Superior temporal gyrus (tissue), 1 donor: ENCODE measurements around the gene CCNT1.
A peak's percentile ranks its signal among the peaks of the same experiment; 100 is the strongest.
"Not testable (repeated sequence)": the region's sequence is repeated elsewhere in the genome, so short reads cannot be mapped to it uniquely, and the experiment has no call there.

Source experiments
- DNase-seq: peaks from one replicate; pipeline ENCODE4 v3.0.0-alpha.2; 2016; ENCODE audit errors: extremely low spot score

CCNT1 gene

GRCh38 chr12:48716493-48717251 lies at the start of gene CCNT1:
Gene CCNT1 (minus strand): TSS chr12:48716707. CDS start chr12:48716675, 32 bp downstream.
- peak; percentile 99 for DNase-seq

GRCh38 chr12:48765753-48766162 lies 49.3 kb upstream of the CCNT1 start:
- DNase-seq: no peak

GRCh38 chr12:48764521-48764920 lies 48.0 kb upstream of the CCNT1 start:
- DNase-seq: no peak

- no peak for DNase-seq
Observed at GRCh38 chr12:48758737-48759136, 42.2 kb upstream of the CCNT1 start.

GRCh38 chr12:48758186-48758585 lies 41.7 kb upstream of the CCNT1 start:
- DNase-seq: no peak

- DNase-seq: no peak
Observed at GRCh38 chr12:48750769-48751356, 34.4 kb upstream of the CCNT1 start.

- DNase-seq: no peak
Observed at GRCh38 chr12:48750215-48750614, 33.7 kb upstream of the CCNT1 start.

GRCh38 chr12:48744251-48745008 lies 27.9 kb upstream of the CCNT1 start:
- no peak for DNase-seq

- no peak for DNase-seq
Observed at GRCh38 chr12:48739618-48740269, 23.2 kb upstream of the CCNT1 start.

GRCh38 chr12:48736456-48736855 lies 19.9 kb upstream of the CCNT1 start:
- no peak for DNase-seq

- DNase-seq: no peak
Observed at GRCh38 chr12:48728807-48729206, 12.3 kb upstream of the CCNT1 start.

- DNase-seq: not testable (repeated sequence)
Observed at GRCh38 chr12:48720737-48721136, 4.2 kb upstream of the CCNT1 start.

- not testable (repeated sequence) for DNase-seq
Observed at GRCh38 chr12:48720171-48720570, 3.7 kb upstream of the CCNT1 start.

GRCh38 chr12:48719002-48719401 lies 2.5 kb upstream of the CCNT1 start:
- not testable (repeated sequence) for DNase-seq

- DNase-seq: peak; percentile 32
Observed at GRCh38 chr12:48717252-48717695, 767 bp upstream of the CCNT1 start.

- no peak for DNase-seq
Observed at GRCh38 chr12:48716168-48716492, 377 bp downstream of the CCNT1 start.

GRCh38 chr12:48712209-48712608 lies 4.3 kb downstream of the CCNT1 start:
- no peak for DNase-seq

GRCh38 chr12:48698822-48699221 lies 17.7 kb downstream of the CCNT1 start:
- not testable (repeated sequence) for DNase-seq

- DNase-seq: no peak
Observed at GRCh38 chr12:48696626-48697025, 19.9 kb downstream of the CCNT1 start.

GRCh38 chr12:48695859-48696258 lies 20.6 kb downstream of the CCNT1 start:
- no peak for DNase-seq

GRCh38 chr12:48694038-48694437 lies 22.5 kb downstream of the CCNT1 start:
- DNase-seq: no peak

- no peak for DNase-seq
Observed at GRCh38 chr12:48693572-48693971, 22.9 kb downstream of the CCNT1 start.
